B cell (primary cell): ENCODE measurements around the gene SHB.

Experiments used
- CTCF ChIP-seq: fragments of 200-600 bp; IDR thresholded peaks from one replicate; pipeline ENCODE4 v1.8.0; 2022; ENCODE audit warnings: antibody characterized with exemption, mild to moderate bottlenecking
- EZH2 ChIP-seq: IDR thresholded peaks from 2 replicates; pipeline ENCODE4 v1.6.1; 2012; ENCODE audit warnings: borderline replicate concordance, low read depth, mild to moderate bottlenecking, moderate library complexity, low read length; ENCODE audit not compliant: insufficient read depth, poor library complexity, severe bottlenecking

DNA sequence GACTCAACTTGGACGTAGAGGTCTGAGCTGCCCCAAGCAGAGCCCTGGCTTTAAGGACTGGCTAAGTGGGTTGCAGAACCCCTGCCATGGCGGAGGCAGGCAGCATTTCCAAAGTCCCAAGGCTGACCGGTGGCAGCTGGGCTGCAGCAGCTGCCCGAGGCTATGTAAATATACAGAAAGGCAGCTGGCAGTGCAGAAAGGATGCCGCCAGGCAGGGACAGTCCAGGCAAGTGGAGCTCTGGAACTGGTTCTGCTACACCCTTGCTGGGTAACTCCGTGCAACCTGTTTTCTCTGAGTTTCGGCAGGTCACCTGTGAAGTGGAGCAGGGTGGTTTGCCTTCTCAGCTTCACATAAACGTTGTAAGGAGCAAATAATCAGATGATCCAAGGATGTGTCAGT, 46.0 kb downstream of the SHB start:
- TF ChIP-seq CTCF = no peak
- no peak for TF ChIP-seq EZH2
